Measurements from ENCODE around the gene MAP2K6. TPM values are rescaled to one million over a fixed set of nuclear protein-coding genes. Genes with fewer than 3 reads are reported as not detected.

MAP2K6 gene
- total RNA-seq, 1 donor from 2014 or later: 10.3 TPM

GRCh38 chr17:69451416-69452394, 37.2 kb downstream of the MAP2K6 start:
- H3K4me3 ChIP-seq: no peak overlapping the region
- intact Hi-C loops (cut with DNase I): no loop called here
- no peaks in the 10 kb centered on the region for H3K27me3 ChIP-seq
- no peak for DNase-seq (ENCODE audit: extremely low spot score in 2 of 2)
- no peak for TF ChIP-seq POLR2AphosphoS5 (IDR thresholded peaks at IDR 0.05; ENCODE audit: insufficient read depth in 1 of 2, low read depth in 1 of 2)
- TF ChIP-seq POLR2A (IDR thresholded peaks at IDR 0.05): no peak
- no peak for TF ChIP-seq CTCF (IDR thresholded peaks at IDR 0.05)
- no peak overlapping the region for H3K27ac ChIP-seq
- no peaks in the 10 kb centered on the region for H3K36me3 ChIP-seq
- H3K9me3 ChIP-seq: no peaks in the 10 kb centered on the region
- peaks cover 5% of the 10 kb centered on the region for H3K4me1 ChIP-seq

- intact Hi-C loops (cut with DNase I): no loop called here
- DNase-seq (ENCODE audit: extremely low spot score in 2 of 2): no peak
- H3K4me3 ChIP-seq: no peak overlapping the region
- H3K9me3 ChIP-seq: no peaks in the 10 kb centered on the region
- H3K27ac ChIP-seq: no peak overlapping the region
- TF ChIP-seq POLR2A (IDR thresholded peaks at IDR 0.05): no peak
- TF ChIP-seq POLR2AphosphoS5 (IDR thresholded peaks at IDR 0.05; ENCODE audit: insufficient read depth in 1 of 2, low read depth in 1 of 2): no peak
- TF ChIP-seq CTCF (IDR thresholded peaks at IDR 0.05): no peak
- no peaks in the 10 kb centered on the region for H3K36me3 ChIP-seq
- H3K27me3 ChIP-seq: no peaks in the 10 kb centered on the region
- peaks cover 5% of the 10 kb centered on the region for H3K4me1 ChIP-seq
These were observed 38.3 kb downstream of the MAP2K6 start for GRCh38 chr17:69452664-69453260.

GRCh38 chr17:69454051-69454450, 39.6 kb downstream of the MAP2K6 start:
- intact Hi-C loops (cut with DNase I): no loop called here

GRCh38 chr17:69455040-69455439, 40.5 kb downstream of the MAP2K6 start:
- no peaks in the 10 kb centered on the region for H3K9me3 ChIP-seq
- no peaks in the 10 kb centered on the region for H3K27me3 ChIP-seq
- no peak overlapping the region for H3K27ac ChIP-seq
- intact Hi-C loops (cut with DNase I): no loop called here
- no peak for TF ChIP-seq POLR2A (IDR thresholded peaks at IDR 0.05)
- no peak for TF ChIP-seq POLR2AphosphoS5 (IDR thresholded peaks at IDR 0.05; ENCODE audit: insufficient read depth in 1 of 2, low read depth in 1 of 2)
- no peak for TF ChIP-seq CTCF (IDR thresholded peaks at IDR 0.05)
- H3K4me1 ChIP-seq: no peaks in the 10 kb centered on the region
- H3K36me3 ChIP-seq: no peaks in the 10 kb centered on the region
- H3K4me3 ChIP-seq: no peak overlapping the region
- DNase-seq (ENCODE audit: extremely low spot score in 2 of 2): no peak

More at GRCh38 chr17:69454051-69454450, 39.6 kb downstream of the MAP2K6 start:
- no peak for DNase-seq (ENCODE audit: extremely low spot score in 2 of 2)
- Histone ChIP-seq H3K4me3 (no peak overlapping the region), H3K4me1 (no peaks in the 10 kb centered on the region), H3K27me3 (no peaks in the 10 kb centered on the region), H3K27ac (no peak overlapping the region), H3K36me3 (no peaks in the 10 kb centered on the region), H3K9me3 (no peaks in the 10 kb centered on the region)
- TF ChIP-seq POLR2AphosphoS5 (IDR thresholded peaks at IDR 0.05; ENCODE audit: insufficient read depth in 1 of 2, low read depth in 1 of 2): no peak
- no peak for TF ChIP-seq CTCF (IDR thresholded peaks at IDR 0.05)
- TF ChIP-seq POLR2A (IDR thresholded peaks at IDR 0.05): no peak
